NCI-H2227 (cell line): ENCODE results near the gene SH3PXD2B.

Experiments used
- DNase-seq: peaks from one replicate; lab custom pipeline; 2025; ENCODE audit not compliant: unreplicated experiment; lab: John Stamatoyannopoulos, UW

Gene SH3PXD2B

GRCh38 chr5:172437445-172438318 is 16.6 kb downstream of the SH3PXD2B start:
- peak; percentile 94 for DNase-seq

DNA sequence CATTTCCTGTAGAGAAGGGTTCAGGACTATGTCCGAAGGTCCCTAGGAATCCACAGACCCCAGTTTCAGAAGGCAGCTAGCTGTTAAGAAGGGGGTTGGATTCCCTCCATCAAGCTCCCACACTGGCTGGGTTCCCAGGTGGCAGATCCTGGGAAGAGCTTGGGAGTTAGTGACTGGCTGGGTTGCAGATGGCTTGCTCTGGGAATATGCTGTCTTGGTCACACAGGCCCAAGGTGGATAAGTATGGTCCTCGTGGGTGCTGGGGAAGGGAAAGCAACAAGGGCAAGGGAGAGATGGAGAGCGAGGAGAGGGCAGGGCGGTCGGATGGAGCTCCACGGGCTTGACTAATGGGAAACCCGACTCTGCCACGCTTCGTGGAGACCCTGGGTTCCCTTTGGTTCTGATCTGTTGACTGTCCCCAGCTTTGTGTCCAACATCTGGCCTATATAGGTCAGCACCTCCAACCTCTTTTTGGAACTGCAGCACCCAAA is 17.4 kb downstream of the SH3PXD2B start:
- no peak for DNase-seq

DNA sequence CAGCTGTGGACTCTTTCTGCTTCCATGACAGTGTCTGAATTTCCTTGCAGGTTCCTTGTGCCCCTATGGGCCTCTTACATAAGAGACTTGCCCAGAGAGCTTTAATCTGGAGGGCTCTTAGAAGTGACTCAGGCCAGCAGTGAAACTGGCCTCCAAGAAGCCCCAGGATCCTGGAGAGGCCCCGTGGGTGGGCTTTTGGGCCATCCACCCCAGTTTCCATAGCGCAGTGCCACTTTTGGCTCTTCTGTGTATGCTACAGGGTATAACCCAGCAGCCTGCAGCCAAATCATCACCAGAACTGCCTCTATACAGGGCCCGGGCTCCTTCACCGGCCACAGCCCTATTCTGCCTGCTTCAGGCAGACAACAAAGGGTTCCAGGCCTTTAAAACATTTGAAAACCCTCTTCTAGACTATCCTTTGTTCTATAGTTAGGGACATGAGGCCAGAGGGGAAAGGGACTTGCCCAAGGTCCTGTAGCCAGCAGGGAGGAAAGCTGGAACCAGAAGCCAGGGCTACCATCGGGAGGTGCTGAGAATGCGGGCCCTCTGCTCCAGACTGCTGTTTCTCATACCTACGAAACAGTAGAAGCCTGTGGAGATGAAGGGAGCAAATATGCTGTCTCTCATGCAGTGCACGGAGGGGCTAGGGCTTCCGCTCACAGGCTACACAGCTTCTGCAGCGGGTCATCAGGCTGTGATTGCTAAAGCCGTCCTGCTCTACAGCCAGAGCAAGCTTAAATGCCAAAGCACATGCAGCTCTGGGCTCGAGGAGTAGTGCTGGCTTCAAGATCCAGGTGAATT is 18.0 kb downstream of the SH3PXD2B start:
- no peak for DNase-seq

DNA sequence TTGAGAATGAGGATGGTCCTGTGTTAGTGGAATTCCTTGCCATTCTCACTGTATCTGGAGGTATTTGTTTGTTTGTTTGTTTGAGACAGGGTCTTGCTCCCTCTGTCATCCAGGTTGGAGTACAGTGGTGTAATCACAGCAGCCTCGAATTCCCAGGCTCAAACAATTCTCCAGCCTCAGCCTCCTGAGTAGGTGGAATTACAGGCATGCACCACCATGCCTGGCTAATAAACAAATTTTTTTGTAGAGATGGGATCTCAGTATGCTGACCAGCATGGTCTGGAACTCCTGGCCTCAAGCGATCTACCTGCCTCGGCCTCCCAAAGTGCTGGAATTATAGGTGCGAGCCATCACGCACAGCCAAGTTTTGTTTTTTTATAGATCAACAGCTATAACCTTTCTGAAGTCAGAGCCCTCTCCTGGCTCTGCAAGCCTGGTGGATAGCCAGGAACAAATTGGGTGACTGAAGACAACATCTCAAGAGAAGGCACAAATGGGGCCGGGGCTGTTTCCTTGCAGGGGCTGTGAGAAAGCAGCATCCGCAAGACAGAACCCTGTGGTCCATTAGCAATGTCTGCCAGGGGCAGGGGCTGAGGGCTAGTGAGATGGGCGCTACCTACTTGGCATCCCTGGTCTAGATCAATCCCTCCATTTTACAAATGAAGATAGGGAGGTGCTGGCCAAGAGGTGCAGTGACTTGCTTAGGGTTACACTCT is 18.8 kb downstream of the SH3PXD2B start:
- no peak for DNase-seq

DNA sequence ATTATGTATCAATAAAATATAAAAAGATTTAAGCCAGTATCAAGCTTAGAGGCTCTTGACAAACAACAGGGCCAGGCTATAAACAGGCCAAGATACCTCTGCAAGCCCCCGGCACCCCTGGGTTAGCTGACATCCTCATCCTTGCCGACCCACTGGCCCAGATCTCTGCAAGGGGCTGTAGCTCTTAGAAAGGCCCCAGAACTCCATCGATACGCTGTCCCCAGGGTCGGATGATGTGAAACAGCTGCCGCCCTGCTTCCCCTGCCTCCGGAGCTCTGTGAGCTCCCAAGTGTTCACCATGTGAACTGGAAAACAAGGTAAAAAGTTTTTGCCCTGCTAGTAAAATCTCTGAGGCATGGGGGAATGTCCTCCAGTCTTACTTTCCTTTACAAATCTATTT is 20.1 kb downstream of the SH3PXD2B start:
- no peak for DNase-seq

- no peak for DNase-seq
These were observed 20.8 kb downstream of the SH3PXD2B start for GRCh38 chr5:172433513-172433912.

- no peak for DNase-seq
These were observed 21.3 kb downstream of the SH3PXD2B start for GRCh38 chr5:172433071-172433470.

GRCh38 chr5:172430354-172430753 is 24.0 kb downstream of the SH3PXD2B start:
- DNase-seq = no peak

GRCh38 chr5:172429201-172429940 is 25.0 kb downstream of the SH3PXD2B start:
- DNase-seq = no peak

DNA sequence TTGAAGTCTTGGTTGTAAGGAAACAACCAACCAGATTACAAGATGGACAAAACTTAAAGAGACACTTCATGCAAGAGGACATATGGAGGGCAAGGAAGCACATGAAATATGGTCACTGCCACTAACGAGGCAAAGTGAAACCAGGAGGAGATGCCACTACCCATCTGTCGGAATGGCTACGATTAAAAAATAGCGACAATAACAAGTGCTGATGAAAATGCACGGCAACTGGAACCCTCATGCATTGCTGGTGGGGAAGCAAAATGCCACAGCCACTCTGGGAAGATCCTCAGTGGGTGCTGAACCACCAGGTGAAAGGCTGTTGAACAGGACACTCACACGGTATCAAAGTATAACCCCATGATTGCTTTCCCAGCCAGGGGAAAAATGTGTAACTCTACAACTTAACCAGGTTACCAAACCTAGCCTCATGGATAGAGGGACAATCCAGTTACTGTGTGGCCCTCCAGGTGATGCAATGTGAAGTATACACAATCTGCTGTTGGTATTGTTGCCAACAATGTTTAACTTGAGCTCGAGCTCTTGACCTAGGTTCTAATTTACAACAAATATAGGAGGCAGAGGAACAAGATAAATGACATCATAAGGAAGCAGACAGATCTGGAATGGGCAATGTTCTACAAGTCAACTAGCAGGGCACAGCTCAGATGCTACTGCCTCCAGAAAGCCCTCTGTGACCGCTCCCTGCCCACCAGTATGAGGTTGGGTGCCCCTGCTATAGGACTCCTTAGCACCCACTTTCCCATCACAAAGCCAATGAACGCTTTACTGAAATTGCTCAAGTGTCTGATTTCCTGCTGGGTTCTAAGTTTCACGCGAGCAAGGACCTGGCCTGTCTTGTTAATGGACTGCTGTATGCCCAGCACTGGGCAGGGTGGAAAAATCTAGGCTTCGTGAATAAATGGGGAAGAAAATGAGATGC is 25.8 kb downstream of the SH3PXD2B start:
- no peak for DNase-seq

- DNase-seq = no peak
These were observed 27.1 kb downstream of the SH3PXD2B start for GRCh38 chr5:172427202-172427601.

GRCh38 chr5:172426086-172426485 is 28.2 kb downstream of the SH3PXD2B start:
- DNase-seq = no peak

GRCh38 chr5:172425402-172425801 is 28.9 kb downstream of the SH3PXD2B start:
- DNase-seq = no peak

DNA sequence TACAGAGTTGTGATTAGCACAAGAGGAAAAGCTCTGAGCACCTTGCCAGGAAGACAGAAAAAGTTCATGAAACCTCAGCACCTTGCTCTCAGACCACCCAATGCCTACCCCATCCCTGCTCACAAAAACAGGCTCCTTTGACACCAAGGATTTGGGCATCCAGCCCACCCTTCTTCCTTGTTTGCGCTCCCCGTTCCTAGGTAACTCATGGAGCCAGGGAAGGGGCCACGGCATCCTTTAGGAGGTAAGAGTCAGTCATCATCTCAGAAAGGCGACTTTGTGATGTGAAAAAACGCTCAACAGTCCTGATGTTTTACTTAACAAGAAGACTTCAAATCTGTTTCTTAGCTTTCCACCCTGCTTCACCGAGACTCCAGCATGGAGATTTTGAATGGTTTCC is 29.5 kb downstream of the SH3PXD2B start:
- DNase-seq = no peak

- DNase-seq = no peak
These were observed 30.2 kb downstream of the SH3PXD2B start for GRCh38 chr5:172424111-172424490.

GRCh38 chr5:172423379-172424110 is 30.8 kb downstream of the SH3PXD2B start:
- no peak for DNase-seq

- DNase-seq = no peak
These were observed 32.1 kb downstream of the SH3PXD2B start for GRCh38 chr5:172422255-172422654.

DNA sequence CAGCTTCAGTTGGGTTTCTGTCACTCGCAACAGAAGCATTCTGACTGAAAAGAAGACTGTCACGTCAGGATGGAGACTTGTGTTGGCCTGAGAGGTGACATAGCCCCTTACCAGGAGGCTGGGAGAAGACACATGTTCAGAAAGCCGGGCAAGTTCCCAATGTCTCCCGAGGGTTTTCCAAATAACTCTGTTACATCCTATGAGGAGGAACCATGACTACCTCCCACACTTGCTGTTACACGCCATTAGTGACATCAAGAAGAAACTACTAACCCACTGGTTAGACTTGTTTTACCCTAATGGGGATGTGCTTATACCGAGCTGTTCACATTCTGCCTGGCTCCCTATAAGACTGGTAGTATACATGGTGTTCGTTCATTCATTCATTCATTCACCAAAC is 33.3 kb downstream of the SH3PXD2B start:
- no peak for DNase-seq
